Trophoblast cell (in vitro differentiated cells and primary cell): Measurements from ENCODE around the gene TTC39C.

Source experiments
- DNase-seq, 2 donors: peaks; one replicate each; pipeline ENCODE4 v3.0.0-alpha.2; 2016
- H2AFZ ChIP-seq: 2 replicates; pipeline ENCODE4 v1.6.1; 2013; ENCODE audit warnings: low read length, moderate library complexity, mild to moderate bottlenecking; ENCODE audit not compliant: insufficient read depth, poor library complexity
- H2AK5ac ChIP-seq: 2 replicates; pipeline ENCODE4 v1.6.1; 2013; ENCODE audit warnings: mild to moderate bottlenecking, low read length
- H2BK120ac ChIP-seq: 2 replicates; pipeline ENCODE4 v1.6.1; 2013; ENCODE audit warnings: low read length, mild to moderate bottlenecking, moderate library complexity; ENCODE audit not compliant: insufficient read depth, poor library complexity
- H2BK12ac ChIP-seq: 2 replicates; pipeline ENCODE4 v1.6.1; 2013; ENCODE audit warnings: mild to moderate bottlenecking, low read length, moderate library complexity
- H2BK5ac ChIP-seq: 2 replicates; pipeline ENCODE4 v1.6.1; 2013; ENCODE audit warnings: low read length, low read depth, moderate library complexity, mild to moderate bottlenecking; ENCODE audit not compliant: poor library complexity
- H3K14ac ChIP-seq: 2 replicates; pipeline ENCODE4 v1.6.1; 2013; ENCODE audit warnings: mild to moderate bottlenecking, low read length
- H3K18ac ChIP-seq: 2 replicates; pipeline ENCODE4 v1.6.1; 2013; ENCODE audit warnings: mild to moderate bottlenecking, low read length
- H3K23ac ChIP-seq: 2 replicates; pipeline ENCODE4 v1.6.1; 2013; ENCODE audit warnings: low read length
- H3K27ac ChIP-seq: 2 replicates; pipeline ENCODE4 v1.5.1; 2013; ENCODE audit warnings: low read depth, mild to moderate bottlenecking, inconsistent platforms, low read length, moderate library complexity
- H3K27me3 ChIP-seq: 2 replicates; pipeline ENCODE4 v1.6.1; 2013; ENCODE audit warnings: inconsistent platforms, mild to moderate bottlenecking, low read length, moderate library complexity; ENCODE audit not compliant: insufficient read depth
- H3K36me3 ChIP-seq, 2 experiments: 1 replicate in 1 of 2; 2 replicates in 1 of 2; pipeline ENCODE4 v1.6.1; 2013; ENCODE audit warnings: low read length in 2 of 2, mild to moderate bottlenecking in 2 of 2, moderate library complexity in 1 of 2; ENCODE audit not compliant: insufficient read depth in 2 of 2, control insufficient read depth in 1 of 2
- H3K4ac ChIP-seq: 2 replicates; pipeline ENCODE4 v1.6.1; 2013; ENCODE audit warnings: low read depth, mild to moderate bottlenecking, low read length, moderate library complexity
- H3K4me1 ChIP-seq, 2 experiments: 1 replicate in 1 of 2; 2 replicates in 1 of 2; pipeline ENCODE4 v1.6.1; 2013; ENCODE audit warnings: low read length in 2 of 2, mild to moderate bottlenecking in 2 of 2, moderate library complexity in 1 of 2; ENCODE audit not compliant: insufficient read depth in 2 of 2, control insufficient read depth in 1 of 2
- H3K4me2 ChIP-seq: 2 replicates; pipeline ENCODE4 v1.6.1; 2013; ENCODE audit warnings: inconsistent platforms, mild to moderate bottlenecking, low read length, moderate library complexity
- H3K4me3 ChIP-seq: 2 replicates; pipeline ENCODE4 v1.5.1; 2013; ENCODE audit warnings: mild to moderate bottlenecking, low read depth, low read length, inconsistent platforms
- H3K79me1 ChIP-seq: one replicate; pipeline ENCODE4 v1.6.1; 2013; ENCODE audit warnings: low read length
- H3K79me2 ChIP-seq: 2 replicates; pipeline ENCODE4 v1.6.1; 2013; ENCODE audit warnings: low read length, mild to moderate bottlenecking; ENCODE audit not compliant: control insufficient read depth, insufficient read depth, poor library complexity
- H3K9ac ChIP-seq: 2 replicates; pipeline ENCODE4 v1.6.1; 2013; ENCODE audit warnings: mild to moderate bottlenecking, low read length
- H3K9me3 ChIP-seq: 2 replicates; pipeline ENCODE4 v1.6.1; 2013; ENCODE audit warnings: low read depth, mild to moderate bottlenecking, control low read depth, inconsistent platforms, low read length; ENCODE audit not compliant: insufficient read depth
- H4K12ac ChIP-seq: 2 replicates; pipeline ENCODE4 v1.6.1; 2013; ENCODE audit warnings: low read depth, mild to moderate bottlenecking, low read length, moderate library complexity
- H4K8ac ChIP-seq: 2 replicates; pipeline ENCODE4 v1.6.1; 2013; ENCODE audit warnings: low read depth, mild to moderate bottlenecking, low read length, moderate library complexity
- H4K91ac ChIP-seq: one replicate; pipeline ENCODE4 v1.6.1; 2013; ENCODE audit warnings: low read depth, mild to moderate bottlenecking, low read length, moderate library complexity
- WGBS: extraction: QIAGEN DNeasy Blood & Tissue Kit; methylation state at CpG from one replicate; pipeline ENCODE4 v1.1.7; 2013; ENCODE audit warnings: missing lambda C conversion rate; ENCODE audit not compliant: insufficient read length, insufficient coverage; ENCODE audit errors: extremely low coverage; 5-methylcytosine and 5-hydroxymethylcytosine counted together

TTC39C gene

DNA sequence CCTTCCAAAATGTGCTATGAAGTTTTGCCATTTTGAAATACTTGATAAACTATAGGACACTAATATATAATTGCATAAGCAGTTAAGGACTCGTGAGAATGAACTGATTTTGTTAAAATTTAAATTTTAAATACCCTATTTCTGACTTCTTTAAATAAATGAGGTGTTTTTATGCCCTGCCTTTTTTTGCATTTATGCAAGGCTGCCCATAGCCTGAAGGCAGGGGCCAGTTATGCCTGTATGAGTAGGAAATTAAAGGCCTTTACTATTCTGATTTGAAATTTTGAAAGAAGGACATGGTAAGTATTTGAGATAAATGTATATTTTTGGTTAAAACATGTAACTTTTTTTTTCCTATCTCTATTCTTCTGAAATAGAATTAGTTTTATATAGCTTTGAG, 33.7 kb downstream of the TTC39C start:
- Histone ChIP-seq H3K4me3 (no peak overlapping the region), H4K12ac (no peak overlapping the region), H3K9me3 (no peaks in the 10 kb centered on the region), H3K79me1 (no peaks in the 10 kb centered on the region), H2AFZ (no peak overlapping the region), H3K27ac (no peak overlapping the region), H3K4me1 (peaks cover 0 to 4% of the 10 kb centered on the region in 2 experiments), H4K91ac (no peak overlapping the region), H4K8ac (no peak overlapping the region), H3K23ac (no peak overlapping the region), H3K9ac (no peak overlapping the region), H2AK5ac (no peak overlapping the region), H3K4ac (no peak overlapping the region), H2BK120ac (no peak overlapping the region), H3K4me2 (no peak overlapping the region), H3K27me3 (no peaks in the 10 kb centered on the region), H3K18ac (no peak overlapping the region), H3K79me2 (no peaks in the 10 kb centered on the region), H3K36me3 (no peaks in the 10 kb centered on the region), H2BK12ac (no peak overlapping the region), H2BK5ac (no peak overlapping the region), H3K14ac (no peak overlapping the region)
- WGBS: no CpG with 5 or more reads among the region's 1 CpG
- DNase-seq: no peak

GRCh38 chr18:24049142-24049541, 34.6 kb downstream of the TTC39C start:
- H3K4me3 ChIP-seq: no peak overlapping the region
- H2BK12ac ChIP-seq: no peak overlapping the region
- H4K8ac ChIP-seq: no peak overlapping the region
- no peak overlapping the region for H3K18ac ChIP-seq
- no peaks in the 10 kb centered on the region for H3K79me2 ChIP-seq
- peaks cover 0 to 4% of the 10 kb centered on the region in 2 experiments for H3K4me1 ChIP-seq
- H2BK5ac ChIP-seq: no peak overlapping the region
- H3K27me3 ChIP-seq: no peaks in the 10 kb centered on the region
- no peak overlapping the region for H2AK5ac ChIP-seq
- no peak overlapping the region for H2AFZ ChIP-seq
- H4K91ac ChIP-seq: no peak overlapping the region
- H3K9ac ChIP-seq: no peak overlapping the region
- DNase-seq: no peak
- no peak overlapping the region for H3K27ac ChIP-seq
- H4K12ac ChIP-seq: no peak overlapping the region
- H3K14ac ChIP-seq: no peak overlapping the region
- H2BK120ac ChIP-seq: no peak overlapping the region
- H3K4ac ChIP-seq: no peak overlapping the region
- no peak overlapping the region for H3K4me2 ChIP-seq
- H3K79me1 ChIP-seq: no peaks in the 10 kb centered on the region
- no peaks in the 10 kb centered on the region for H3K36me3 ChIP-seq
- no CpG with 5 or more reads among the region's 3 CpGs for WGBS
- no peaks in the 10 kb centered on the region for H3K9me3 ChIP-seq
- H3K23ac ChIP-seq: no peak overlapping the region

DNA sequence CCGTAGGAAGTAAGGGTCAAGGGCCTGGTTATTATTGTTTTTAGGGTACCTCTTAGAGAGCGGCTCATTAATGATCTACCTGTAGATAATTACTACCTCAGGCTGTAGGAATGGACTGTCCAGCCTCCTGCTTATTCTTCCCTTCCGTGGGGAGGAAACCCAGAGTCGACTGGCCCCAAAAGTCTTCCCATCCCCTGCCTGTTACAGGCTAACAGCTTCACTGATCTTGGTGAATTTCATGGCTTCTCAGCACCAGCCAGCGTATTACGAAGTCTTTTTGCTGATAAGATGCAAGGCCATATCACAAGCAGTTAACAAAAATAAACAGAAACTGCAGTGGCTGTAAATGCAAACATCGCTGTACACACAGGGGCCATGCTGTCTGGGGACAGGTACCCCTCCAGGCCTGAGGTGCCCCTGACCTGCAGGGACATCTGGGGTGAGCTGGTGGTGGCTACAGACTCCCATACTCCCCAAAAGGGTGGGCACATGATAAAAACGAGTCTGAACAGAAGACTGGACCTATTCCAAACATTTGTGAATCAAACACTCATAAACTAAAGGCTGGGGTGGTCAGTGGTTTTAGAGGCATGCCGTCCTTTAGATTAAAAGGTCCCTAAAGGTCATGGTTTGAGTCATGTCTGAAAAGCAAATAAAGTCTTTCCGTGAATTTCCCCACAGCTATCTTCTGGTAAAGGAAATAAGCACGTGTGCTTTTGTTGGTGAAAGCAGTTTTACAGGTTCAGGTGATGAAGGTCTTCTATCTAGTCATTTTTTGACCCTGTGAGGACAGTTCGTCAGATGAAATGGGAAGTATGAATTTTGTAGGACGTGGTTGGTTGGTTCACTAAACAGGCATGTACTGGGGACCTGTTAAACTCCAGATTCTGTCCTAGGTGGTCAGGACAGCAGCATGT, 36.7 kb downstream of the TTC39C start:
- Histone ChIP-seq H3K14ac (no peak overlapping the region), H3K9me3 (no peaks in the 10 kb centered on the region), H3K4me1 (no peaks in the 10 kb centered on the region), H3K4ac (no peak overlapping the region), H2BK120ac (no peak overlapping the region), H3K4me3 (no peak overlapping the region), H3K79me1 (no peaks in the 10 kb centered on the region), H3K27ac (no peak overlapping the region), H4K12ac (no peak overlapping the region), H3K27me3 (no peaks in the 10 kb centered on the region), H3K18ac (no peak overlapping the region), H2BK12ac (no peak overlapping the region), H3K36me3 (no peaks in the 10 kb centered on the region), H2BK5ac (no peak overlapping the region), H3K23ac (no peak overlapping the region), H3K4me2 (no peak overlapping the region), H2AFZ (no peak overlapping the region), H4K8ac (no peak overlapping the region), H4K91ac (no peak overlapping the region), H3K9ac (no peak overlapping the region), H2AK5ac (no peak overlapping the region), H3K79me2 (no peaks in the 10 kb centered on the region)
- DNase-seq: no peak
- WGBS: no CpG with 5 or more reads among the region's 13 CpGs

DNA sequence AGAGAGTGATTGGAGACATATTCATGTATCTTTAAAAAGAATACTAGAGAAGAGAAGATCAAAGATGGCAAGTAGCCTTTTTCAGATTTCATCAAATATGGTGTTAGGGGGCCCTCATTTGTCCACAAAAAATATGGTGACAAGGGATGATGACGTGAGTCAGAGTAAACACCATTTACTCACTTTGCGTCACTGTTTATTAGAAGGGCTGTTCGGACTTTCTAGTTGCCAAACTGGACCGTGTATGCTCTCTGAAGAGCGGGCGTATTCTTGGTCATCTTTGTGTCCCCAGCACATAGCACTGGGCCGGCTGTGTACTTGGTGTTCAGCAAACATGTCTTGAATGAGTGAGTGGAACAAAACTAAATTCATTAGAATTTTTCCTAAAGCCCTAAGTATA, 37.5 kb downstream of the TTC39C start:
- no peak for DNase-seq
- no peaks in the 10 kb centered on the region for H3K79me1 ChIP-seq
- H2AFZ ChIP-seq: no peak overlapping the region
- H2BK12ac ChIP-seq: no peak overlapping the region
- H3K23ac ChIP-seq: no peak overlapping the region
- H3K4me1 ChIP-seq: no peaks in the 10 kb centered on the region
- H3K4me3 ChIP-seq: no peak overlapping the region
- no peaks in the 10 kb centered on the region for H3K36me3 ChIP-seq
- no peak overlapping the region for H2BK120ac ChIP-seq
- H2AK5ac ChIP-seq: no peak overlapping the region
- no peak overlapping the region for H3K18ac ChIP-seq
- no peak overlapping the region for H3K4ac ChIP-seq
- H4K91ac ChIP-seq: no peak overlapping the region
- H3K4me2 ChIP-seq: no peak overlapping the region
- H3K14ac ChIP-seq: no peak overlapping the region
- no peak overlapping the region for H4K8ac ChIP-seq
- H2BK5ac ChIP-seq: no peak overlapping the region
- no CpG with 5 or more reads among the region's 7 CpGs for WGBS
- H3K27ac ChIP-seq: no peak overlapping the region
- no peaks in the 10 kb centered on the region for H3K9me3 ChIP-seq
- H4K12ac ChIP-seq: no peak overlapping the region
- H3K79me2 ChIP-seq: no peaks in the 10 kb centered on the region
- no peak overlapping the region for H3K9ac ChIP-seq
- H3K27me3 ChIP-seq: no peaks in the 10 kb centered on the region
